Heart left ventricle (tissue), 16 donors: ENCODE measurements around the gene DDAH2. TPM values are rescaled to one million over a fixed set of nuclear protein-coding genes. Genes with fewer than 3 reads are reported as not detected.
A peak's percentile ranks its signal among the peaks of the same experiment; 100 is the strongest.

Experiments used
- ATAC-seq, 4 donors: fragments of 200-7000 bp; cut with Tn5 transposase; one replicate each; pipeline ENCODE4 v1.9.1; 2020 to 2022; ENCODE audit warnings: moderate library complexity in 4 of 4, mild to moderate bottlenecking in 3 of 4, moderate number of reproducible peaks in 1 of 4
- DNase-seq, 5 donors: peaks; one replicate each; pipeline ENCODE4 v3.0.0-alpha.2; 2020
- H3K27ac ChIP-seq, 12 donors: fragments of 200-600 bp; sonication (generic) in 4 of 12; one replicate each; pipeline versions ENCODE4 v1.5.0 to v1.8.0; 2016 to 2022; ENCODE audit warnings: mild to moderate bottlenecking in 2 of 12
- H3K27me3 ChIP-seq, 9 donors: fragments of 200-600 bp; sonication (generic) in 2 of 9; one replicate each; pipeline versions ENCODE4 v1.5.1 to v1.8.0; 2016 to 2022; ENCODE audit warnings: mild to moderate bottlenecking in 3 of 9
- H3K36me3 ChIP-seq, 9 donors: fragments of 200-600 bp; sonication (generic) in 2 of 9; one replicate each; pipeline versions ENCODE4 v1.5.0 to v1.8.0; 2018 to 2022; ENCODE audit warnings: mild to moderate bottlenecking in 2 of 9
- H3K4me1 ChIP-seq, 12 donors: fragments of 200-600 bp; sonication (generic) in 4 of 12; one replicate each; pipeline versions ENCODE4 v1.5.0 to v1.8.0; 2016 to 2022; ENCODE audit warnings: mild to moderate bottlenecking in 3 of 12
- H3K4me3 ChIP-seq, 12 donors: fragments of 200-600 bp; sonication (generic) in 4 of 12; one replicate each; pipeline versions ENCODE4 v1.5.0 to v1.8.0; 2017 to 2022; ENCODE audit warnings: mild to moderate bottlenecking in 9 of 12, moderate library complexity in 4 of 12
- H3K9me3 ChIP-seq, 12 donors: fragments of 200-600 bp; sonication (generic) in 4 of 12; one replicate each; pipeline versions ENCODE4 v1.5.0 to v1.8.0; 2016 to 2022; ENCODE audit warnings: mild to moderate bottlenecking in 1 of 12
- CTCF ChIP-seq, 12 donors: fragments of 200-600 bp; sonication (generic) in 4 of 12; IDR thresholded peaks; one replicate each; pipeline versions ENCODE4 v1.5.0 to v1.8.0; 2018 to 2022; ENCODE audit warnings: antibody characterized with exemption in 12 of 12, mild to moderate bottlenecking in 5 of 12
- POLR2A ChIP-seq, 2 donors: fragments of 450-650 bp; IDR thresholded peaks; one replicate each; pipeline ENCODE4 v1.6.1; 2017; ENCODE audit warnings: antibody characterized with exemption in 2 of 2, mild to moderate bottlenecking in 2 of 2, moderate library complexity in 2 of 2
- WGBS, 4 donors: extraction: QIAGEN DNeasy Blood & Tissue Kit in 2 of 4; methylation state at CpG; one replicate each; pipeline versions ENCODE4 v1.1.5 to v1.1.7; 2013 to 2018; 5-methylcytosine and 5-hydroxymethylcytosine counted together
- intact Hi-C, 10 donors: fragments of 100-400 bp; cut with DNase I; formaldehyde crosslinking; loops; one replicate each; pipeline versions ENCODE4 v1.11.1 to v1.14.2; 2022
- polyA plus RNA-seq, 2 donors: library from polyadenylated mRNA; stranded (reverse); fragments of 200-250 nt; gene quantifications; one replicate each; pipeline ENCODE4 v1.2.3, GENCODE V29; 2013
- total RNA-seq, 9 donors: library from RNA; depleted of rRNA in 2 of 9; stranded (reverse); fragments of >200 nt in 2 of 9; fragmentation: NEBNext Ultra II Directional in 3 of 9; extraction: Animal tissue kit (Norgen Biotek cat#: 25700) in 3 of 9; gene quantifications; one replicate each; pipeline versions ENCODE4 v1.1.0 to v1.2.4, GENCODE V29; 2016 to 2023
- donor health status: ischemic (EF 13 %, LVEDD 7.1; RV severe dilation, severe dysfunction).
- donor health status: healthy with polysubstance abuse.
- donor health status: DM: no; HTN: yes; CAD: no.
- donor health status: DM: no; HTN: no; CAD: no.
- donor health status: ischemic (EF 25% LVEDD 6.9; RV normal size, moderate dysfunction).
- donor health status: ischemic (EF 25% LVEDD 5.7; RV mildly dilated, moderate dysfunction).
- donor health status: healthy.
- donor health status: DM: yes; HTN: yes; CAD: no.
- donor health status: ischemic (EF 35%, LVEDD 5.7; RV mildly dilated, moderate dysfunction).
- donor health status: nonischemic (EF 11% LVEDD 7.7; RV severe dilation, severe dysfunction).
- donor health status: DM: yes; HTN: yes; CAD: no.
- donor health status: PGD.
- donor health status: ischemic (EF 29% LVEDD 5.4; RV normal size, mild dysfunction).
- donor health status: nonischemic (EF 23%, LVEDD 6.1; RV moderate dilation, normal function).

Gene DDAH2
- total and polyA plus RNA-seq, 11 donors: 42.3 to 80.5 (median 56.8) TPM

GRCh38 chr6:31762356-31762755 lies 33.3 kb upstream of the DDAH2 start, which contains the start of gene SAPCD1:
SAPCD1 (plus strand) TSS chr6:31762656; CDS start chr6:31763055, 399 bp downstream.
- TF ChIP-seq CTCF (IDR thresholded peaks at IDR 0.05) (no peak), POLR2A (IDR thresholded peaks at IDR 0.05) (no peak)
- Histone ChIP-seq H3K27ac (peak within 1 kb of the TSS in 1 of 12 donors; percentile 47), H3K27me3 (no peaks in the 10 kb centered on the region), H3K4me3 (no peak within 1 kb of the TSS), H3K4me1 (peaks cover 0 to 21% (median 5%) of the 10 kb centered on the region in 12 donors), H3K9me3 (no peaks in the 10 kb centered on the region), H3K36me3 (peaks cover 0 to 29% (median 0%) of the 10 kb centered on the region in 9 donors)
- intact Hi-C loops: loop anchor here in 3 of 10 donors (5.0 to 10.0 kb wide), 3 partner anchors 35 to 80 kb away; partner anchors contain the start of genes LY6G5C (in 2 of the 3) and DDAH2 (in 1 of the 3)
- ATAC-seq (no peak), DNase-seq (no peak)
- 74 to 81% (median 77%) methylated on average over 4 of the region's 4 CpGs for WGBS, 4 donors

- DNase-seq (no peak), ATAC-seq (no peak)
- Histone ChIP-seq H3K27me3 (no peaks in the 10 kb centered on the region), H3K9me3 (no peaks in the 10 kb centered on the region), H3K27ac (no peak overlapping the region), H3K4me3 (no peak overlapping the region), H3K36me3 (peaks cover 0 to 29% (median 0%) of the 10 kb centered on the region in 9 donors), H3K4me1 (peaks cover 0 to 19% (median 3%) of the 10 kb centered on the region in 12 donors)
- 91 to 99% (median 97%) methylated on average over 8 of the region's 8 CpGs for WGBS, 4 donors
- intact Hi-C loops: loop anchor here in 3 of 10 donors (5.0 to 10.0 kb wide), 3 partner anchors 34 to 79 kb away; partner anchors contain the start of genes LY6G5C (in 2 of the 3) and DDAH2 (in 1 of the 3)
- no peak for TF ChIP-seq CTCF (IDR thresholded peaks at IDR 0.05)
Measured at GRCh38 chr6:31761343-31761742, 32.2 kb upstream of the DDAH2 start.

- ATAC-seq (no peak), DNase-seq (no peak)
- intact Hi-C loops: loop anchor here in 3 of 10 donors (5.0 to 10.0 kb wide), 3 partner anchors 33 to 78 kb away; partner anchors contain the start of genes LY6G5C (in 2 of the 3) and DDAH2 (in 1 of the 3)
- H3K27ac ChIP-seq: no peak overlapping the region
- peaks cover 0 to 29% (median 0%) of the 10 kb centered on the region in 9 donors for H3K36me3 ChIP-seq
- H3K4me3 ChIP-seq: no peak overlapping the region
- no peaks in the 10 kb centered on the region for H3K27me3 ChIP-seq
- peaks cover 0 to 14% (median 2%) of the 10 kb centered on the region in 12 donors for H3K4me1 ChIP-seq
- no peak for TF ChIP-seq CTCF (IDR thresholded peaks at IDR 0.05)
- TF ChIP-seq POLR2A (IDR thresholded peaks at IDR 0.05): no peak
- H3K9me3 ChIP-seq: no peaks in the 10 kb centered on the region
- WGBS, 4 donors: 89 to 97% (median 93%) methylated on average over 5 of the region's 5 CpGs
Measured at GRCh38 chr6:31760790-31761189, 31.7 kb upstream of the DDAH2 start.

- intact Hi-C loops: no loop called here
- 92 to 98% (median 96%) methylated on average over 2 of the region's 2 CpGs for WGBS, 4 donors
- no peak for ATAC-seq
- H3K4me1 ChIP-seq: peaks cover 0 to 6% (median 0%) of the 10 kb centered on the region in 12 donors
- H3K27ac ChIP-seq: no peak overlapping the region
- no peaks in the 10 kb centered on the region for H3K9me3 ChIP-seq
- TF ChIP-seq POLR2A (IDR thresholded peaks at IDR 0.05) (no peak), CTCF (IDR thresholded peaks at IDR 0.05) (no peak)
- no peak overlapping the region for H3K4me3 ChIP-seq
- H3K36me3 ChIP-seq: peaks cover 0 to 29% (median 0%) of the 10 kb centered on the region in 9 donors
- no peaks in the 10 kb centered on the region for H3K27me3 ChIP-seq
- no peak for DNase-seq
Measured at GRCh38 chr6:31758281-31758680, 29.2 kb upstream of the DDAH2 start.
